ENCODE data around the gene CORO2B. TPM values are rescaled to one million over a fixed set of nuclear protein-coding genes. Genes with fewer than 3 reads are reported as not detected.
A peak's percentile ranks its signal among the peaks of the same experiment; 100 is the strongest.

CORO2B gene
- total and polyA plus RNA-seq, 9 of the 15 experiments (the other 6 are each of a cell fraction or from before 2014, with no cell fraction given), result not detected

DNA sequence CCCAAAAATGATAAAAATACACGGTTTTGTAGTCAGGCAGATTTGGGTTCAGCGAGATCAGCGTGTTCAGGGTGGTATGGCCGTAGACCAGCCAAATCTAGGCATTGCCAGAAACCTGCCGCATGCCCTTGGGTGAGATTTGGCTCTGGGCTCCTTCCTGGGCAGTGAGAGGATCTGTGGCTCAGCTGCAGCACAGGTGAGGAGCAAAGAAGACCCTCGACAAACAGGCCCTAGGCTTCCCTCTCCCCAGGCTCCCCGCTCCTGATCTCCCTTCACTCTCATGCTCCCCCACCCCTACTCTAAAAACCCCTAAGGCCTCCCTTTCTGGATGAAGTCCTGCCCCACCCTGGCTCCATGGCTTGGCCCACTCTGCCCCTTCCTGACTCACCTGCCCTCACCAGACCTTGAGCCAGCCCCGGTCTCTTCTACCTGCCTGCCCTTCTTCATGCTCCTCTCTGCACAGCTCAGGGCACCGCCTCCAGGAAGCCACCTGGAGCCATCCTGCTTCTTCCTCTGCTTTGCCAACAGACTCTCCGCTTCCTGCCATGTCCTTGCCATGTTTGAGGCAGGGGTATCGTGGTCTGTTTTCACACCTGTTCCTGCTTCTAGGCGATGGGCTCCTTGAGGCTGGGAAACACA lies 88.1 kb downstream of the CORO2B start:
- Histone ChIP-seq H3K4me3 (no peak overlapping the region), H3K36me3 (ENCODE audit: control insufficient read depth, insufficient read depth, low read length) (no peaks in the 10 kb centered on the region), H3K27me3 (ENCODE audit: control insufficient read depth in 2 of 2, insufficient read depth in 2 of 2, low read length in 2 of 2) (peaks cover 0 to 16% of the 10 kb centered on the region in 2 experiments; a peak in 3 of 5 replicates), H4K20me1 (replicated peaks; ENCODE audit: control insufficient read depth, insufficient read depth, low read length) (no peaks in the 10 kb centered on the region; the same call in 1 of the 2 replicates), H3K9me3 (replicated peaks; ENCODE audit: control insufficient read depth, insufficient read depth, low read depth, low read length) (no peaks in the 10 kb centered on the region), H3K9me1 (ENCODE audit: control insufficient read depth, insufficient read depth, low read length) (peaks cover 3% of the 10 kb centered on the region), H3K79me2 (ENCODE audit: control insufficient read depth, insufficient read depth, low read length) (no peaks in the 10 kb centered on the region), H3K4me1 (replicated peaks in 1 of 2; ENCODE audit: control insufficient read depth in 2 of 2, insufficient read depth in 2 of 2, low read length in 2 of 2) (no peaks in the 10 kb centered on the region), H3K9ac (ENCODE audit: insufficient read depth in 1 of 2, low read depth in 2 of 2, low read length in 2 of 2) (no peak overlapping the region; a peak in 1 of 4 replicates), H3K4me2 (ENCODE audit: insufficient read depth, low read length) (no peak overlapping the region), H3K27ac (ENCODE audit: extremely low read depth, low read depth, low read length) (no peak overlapping the region), H2AFZ (ENCODE audit: low read depth, low read length) (no peak overlapping the region)
- no peak for DNase-seq (ENCODE audit: extremely low read depth in 1 of 4, low spot score in 3 of 4)
- intact Hi-C loops (cut with micrococcal nuclease), result no loop called here
- FAIRE-seq, result no peak
- WGBS (ENCODE audit: insufficient coverage, low coverage, missing lambda C conversion rate), result 3% methylated on average over 11 of the region's 12 CpGs
- ChIA-PET CTCF (ENCODE audit: low intra/inter-chr PET ratio) (interaction anchor here (0.8 kb wide), 1 partner anchor 113 kb away, joined by 3 read pairs; no protein-coding TSS in a partner anchor), POLR2A (interaction anchor here (0.6 kb wide), 1 partner anchor 348 kb away, joined by 3 read pairs; no protein-coding TSS in a partner anchor)
- peak; percentile 31 for TF ChIP-seq ZFP36 (IDR thresholded peaks at IDR 0.05; ENCODE audit: low read depth, low read length, partially characterized antibody)
- no peak for TF ChIP-seq PURB (CRISPR knock-in tag; IDR thresholded peaks at IDR 0.05; ENCODE audit: low read depth)
- BruUV-seq (replicated peaks), result no TSS peak
- in situ Hi-C loops (cut with MboI), result no loop called here
- no peak for ATAC-seq

DNA sequence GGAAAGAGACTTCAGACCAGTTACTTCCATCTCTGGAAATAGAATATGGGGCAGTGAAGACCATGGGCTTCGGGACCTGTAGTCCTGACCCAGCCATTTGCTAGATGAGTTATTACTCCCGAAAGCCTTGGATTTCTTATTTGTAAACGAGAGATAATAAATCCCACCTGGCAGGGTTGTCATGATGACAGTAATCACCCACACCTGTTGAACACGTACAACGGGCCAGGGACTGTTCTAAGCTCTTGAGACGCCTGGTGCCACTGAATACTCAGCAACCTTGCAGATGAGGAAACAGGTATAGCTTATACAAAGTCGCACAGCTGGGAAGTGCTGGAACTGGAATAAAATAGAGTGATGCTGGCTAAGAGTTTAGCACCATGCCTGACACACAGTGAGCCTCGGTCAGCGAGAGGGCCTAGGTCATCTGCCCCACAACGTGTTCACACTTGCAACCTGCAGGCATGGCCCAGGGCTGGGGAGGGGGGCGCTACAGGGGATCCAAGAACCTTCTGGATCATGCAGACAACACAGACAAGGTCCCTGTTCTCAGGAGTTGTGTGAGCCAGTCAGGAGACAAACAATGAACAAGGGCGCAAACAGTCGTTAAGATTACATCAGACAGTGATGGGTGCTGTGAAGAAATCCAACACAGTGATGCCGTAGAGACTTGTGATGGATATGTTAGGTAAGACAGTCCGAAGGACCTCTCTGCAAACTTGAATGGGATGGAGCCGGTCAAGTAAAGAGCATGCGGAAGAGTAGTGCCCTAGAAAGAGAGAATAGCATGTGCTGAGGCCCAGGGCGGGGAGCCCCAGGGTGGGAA lies 89.2 kb downstream of the CORO2B start:
- no peak for DNase-seq (ENCODE audit: extremely low read depth in 1 of 4, low spot score in 3 of 4)
- Histone ChIP-seq H3K79me2 (ENCODE audit: control insufficient read depth, insufficient read depth, low read length) (no peaks in the 10 kb centered on the region), H4K20me1 (replicated peaks; ENCODE audit: control insufficient read depth, insufficient read depth, low read length) (no peaks in the 10 kb centered on the region; the same call in 1 of the 2 replicates), H2AFZ (ENCODE audit: low read depth, low read length) (no peak overlapping the region), H3K4me1 (replicated peaks in 1 of 2; ENCODE audit: control insufficient read depth in 2 of 2, insufficient read depth in 2 of 2, low read length in 2 of 2) (no peaks in the 10 kb centered on the region), H3K9ac (ENCODE audit: insufficient read depth in 1 of 2, low read depth in 2 of 2, low read length in 2 of 2) (no peak overlapping the region), H3K4me2 (ENCODE audit: insufficient read depth, low read length) (no peak overlapping the region), H3K9me3 (replicated peaks; ENCODE audit: control insufficient read depth, insufficient read depth, low read depth, low read length) (no peaks in the 10 kb centered on the region), H3K27me3 (ENCODE audit: control insufficient read depth in 2 of 2, insufficient read depth in 2 of 2, low read length in 2 of 2) (peaks cover 0 to 17% of the 10 kb centered on the region in 2 experiments; a peak in 3 of 5 replicates), H3K36me3 (ENCODE audit: control insufficient read depth, insufficient read depth, low read length) (no peaks in the 10 kb centered on the region), H3K9me1 (ENCODE audit: control insufficient read depth, insufficient read depth, low read length) (peaks cover 3% of the 10 kb centered on the region), H3K27ac (ENCODE audit: extremely low read depth, low read depth, low read length) (no peak overlapping the region), H3K4me3 (no peak overlapping the region)
- WGBS (ENCODE audit: insufficient coverage, low coverage, missing lambda C conversion rate), result 23% methylated on average over 18 of the region's 18 CpGs
- peak; percentile 26; the same call in 1 of the 3 replicates for ATAC-seq
- no peak for FAIRE-seq
- ChIA-PET POLR2A (no interaction called here), CTCF (ENCODE audit: low intra/inter-chr PET ratio) (interaction anchor here (0.8 kb wide), 1 partner anchor 114 kb away, joined by 3 read pairs; no protein-coding TSS in a partner anchor)
- intact Hi-C loops (cut with micrococcal nuclease), result no loop called here
- in situ Hi-C loops (cut with MboI), result no loop called here
- TF ChIP-seq, protein P1, sequence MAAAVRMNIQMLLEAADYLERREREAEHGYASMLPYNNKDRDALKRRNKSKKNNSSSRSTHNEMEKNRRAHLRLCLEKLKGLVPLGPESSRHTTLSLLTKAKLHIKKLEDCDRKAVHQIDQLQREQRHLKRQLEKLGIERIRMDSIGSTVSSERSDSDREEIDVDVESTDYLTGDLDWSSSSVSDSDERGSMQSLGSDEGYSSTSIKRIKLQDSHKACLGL (CRISPR knock-in tag; IDR thresholded peaks at IDR 0.05; ENCODE audit: borderline replicate concordance, poor library complexity, severe bottlenecking), result no peak
- no peak for TF ChIP-seq POLR2G (IDR thresholded peaks at IDR 0.05; ENCODE audit: low read depth, low read length)
- TF ChIP-seq CHD1 (IDR thresholded peaks at IDR 0.05; ENCODE audit: low read length), result no peak
- TF ChIP-seq ZNF717 (CRISPR knock-in tag; IDR thresholded peaks at IDR 0.05), result no peak
- no peak for TF ChIP-seq CEBPB (tag; IDR thresholded peaks at IDR 0.05)
- TF ChIP-seq, protein P2, sequence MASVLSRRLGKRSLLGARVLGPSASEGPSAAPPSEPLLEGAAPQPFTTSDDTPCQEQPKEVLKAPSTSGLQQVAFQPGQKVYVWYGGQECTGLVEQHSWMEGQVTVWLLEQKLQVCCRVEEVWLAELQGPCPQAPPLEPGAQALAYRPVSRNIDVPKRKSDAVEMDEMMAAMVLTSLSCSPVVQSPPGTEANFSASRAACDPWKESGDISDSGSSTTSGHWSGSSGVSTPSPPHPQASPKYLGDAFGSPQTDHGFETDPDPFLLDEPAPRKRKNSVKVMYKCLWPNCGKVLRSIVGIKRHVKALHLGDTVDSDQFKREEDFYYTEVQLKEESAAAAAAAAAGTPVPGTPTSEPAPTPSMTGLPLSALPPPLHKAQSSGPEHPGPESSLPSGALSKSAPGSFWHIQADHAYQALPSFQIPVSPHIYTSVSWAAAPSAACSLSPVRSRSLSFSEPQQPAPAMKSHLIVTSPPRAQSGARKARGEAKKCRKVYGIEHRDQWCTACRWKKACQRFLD (CRISPR knock-in tag; IDR thresholded peaks at IDR 0.05), result no peak
- no TSS peak for BruUV-seq (replicated peaks)

Data from K562 (cell line).